Measurements from ENCODE around the gene NOSTRIN.

DNA sequence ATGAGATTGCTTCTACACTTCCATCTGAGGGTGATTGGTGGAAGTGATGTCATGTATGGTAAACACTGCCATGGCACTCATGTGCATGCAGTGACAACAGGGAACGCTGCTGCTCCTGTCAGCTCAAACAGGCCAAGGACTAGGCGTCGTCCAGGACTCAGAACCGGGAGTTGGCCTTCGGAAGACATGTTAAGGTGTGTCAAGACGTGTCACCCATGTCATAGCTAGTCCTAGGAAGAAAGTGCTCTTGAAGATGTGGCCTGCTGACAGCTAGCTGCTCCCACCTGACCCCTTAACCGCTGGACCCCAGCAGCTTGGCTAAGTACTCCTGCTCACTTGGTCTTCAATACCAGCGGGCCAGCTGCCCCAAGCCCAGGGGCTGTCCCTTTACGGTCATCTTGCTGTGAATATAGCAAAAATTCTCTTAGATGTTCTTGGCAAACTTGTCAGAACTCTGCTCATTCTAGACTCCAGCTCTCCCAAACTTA is 6.3 kb upstream of the NOSTRIN start:
- TF ChIP-seq GATA2 (IDR thresholded peaks at IDR 0.05; ENCODE audit: low read depth, low read length) (no peak), GATA3 (IDR thresholded peaks at IDR 0.05; ENCODE audit: low read depth, low read length) (no peak)

Data from SH-SY5Y (cell line).